Breast epithelium (tissue), 4 donors: ENCODE results near the gene TMEM131. TPM values are rescaled to one million over a fixed set of nuclear protein-coding genes. Genes with fewer than 3 reads are reported as not detected.

Source experiments
- DNase-seq, 2 donors: peaks; one replicate each; pipeline ENCODE4 v3.0.0-alpha.2; 2019; ENCODE audit warnings: low spot score in 2 of 2
- H3K27ac ChIP-seq, 2 donors: fragments of 200-600 bp; sonication (generic) in 1 of 2; one replicate each; pipeline ENCODE4 v1.5.1; 2016 to 2019; ENCODE audit warnings: mild to moderate bottlenecking in 1 of 2
- H3K27me3 ChIP-seq, 2 donors: fragments of 200-600 bp; sonication (generic) in 1 of 2; one replicate each; pipeline versions ENCODE4 v1.5.1 to v1.6.0; 2017 to 2019; ENCODE audit warnings: control low read depth in 1 of 2, mild to moderate bottlenecking in 1 of 2
- H3K36me3 ChIP-seq: fragments of 200-600 bp; one replicate; pipeline ENCODE4 v1.5.1; 2019
- H3K4me1 ChIP-seq, 2 donors: fragments of 200-600 bp; sonication (generic); one replicate each; pipeline ENCODE4 v1.5.1; 2016 to 2019; ENCODE audit warnings: control low read depth in 1 of 2
- H3K4me3 ChIP-seq, 3 donors: fragments of 200-600 bp; sonication (generic); 1 replicate in 2 of 3; 2 replicates in 1 of 3; pipeline ENCODE4 v1.5.1; 2016 to 2019; ENCODE audit warnings: mild to moderate bottlenecking in 3 of 3, moderate library complexity in 2 of 3
- H3K9me3 ChIP-seq, 2 donors: fragments of 200-600 bp; sonication (generic) in 1 of 2; one replicate each; pipeline ENCODE4 v1.5.1; 2016 to 2019; ENCODE audit warnings: control low read depth in 1 of 2
- POLR2A ChIP-seq: fragments of 450-650 bp; IDR thresholded peaks from one replicate; pipeline ENCODE4 v1.6.1; 2016; ENCODE audit warnings: antibody characterized with exemption, mild to moderate bottlenecking, moderate library complexity
- POLR2AphosphoS5 ChIP-seq, 3 donors: sonication (generic); formaldehyde crosslinking; IDR thresholded peaks; one replicate each; pipeline ENCODE4 v1.6.1; 2017; ENCODE audit warnings: antibody characterized with exemption in 3 of 3
- intact Hi-C: fragments of 100-400 bp; cut with DNase I; formaldehyde crosslinking; loops from one replicate; pipeline ENCODE4 v1.15.1; 2023; ENCODE audit warnings: low total_unique reads
- total RNA-seq, 3 donors: library from RNA; depleted of rRNA; stranded (reverse); fragments of >200 nt; gene quantifications; one replicate each; pipeline ENCODE4 v1.1.0, GENCODE V29; 2016
- TF ChIP-seq, protein P1 (sequence below), 3 donors: fragments of 450-650 bp; IDR thresholded peaks; one replicate each; pipeline ENCODE4 v1.5.1; 2016 to 2017; ENCODE audit warnings: antibody characterized with exemption in 3 of 3, mild to moderate bottlenecking in 3 of 3, moderate library complexity in 3 of 3

Gene TMEM131
- total RNA-seq, 3 donors from 2014 or later, result 30.6 to 47.4 (median 41.3) TPM

- H3K27me3 ChIP-seq, result peaks cover 0 to 4% of the 10 kb centered on the region in 2 donors
- peaks cover 9% of the 10 kb centered on the region in 2 donors for H3K9me3 ChIP-seq
- no peak for TF ChIP-seq POLR2A
- TF ChIP-seq POLR2AphosphoS5 (IDR thresholded peaks at IDR 0.05), result no peak
- TF ChIP-seq, protein P1, sequence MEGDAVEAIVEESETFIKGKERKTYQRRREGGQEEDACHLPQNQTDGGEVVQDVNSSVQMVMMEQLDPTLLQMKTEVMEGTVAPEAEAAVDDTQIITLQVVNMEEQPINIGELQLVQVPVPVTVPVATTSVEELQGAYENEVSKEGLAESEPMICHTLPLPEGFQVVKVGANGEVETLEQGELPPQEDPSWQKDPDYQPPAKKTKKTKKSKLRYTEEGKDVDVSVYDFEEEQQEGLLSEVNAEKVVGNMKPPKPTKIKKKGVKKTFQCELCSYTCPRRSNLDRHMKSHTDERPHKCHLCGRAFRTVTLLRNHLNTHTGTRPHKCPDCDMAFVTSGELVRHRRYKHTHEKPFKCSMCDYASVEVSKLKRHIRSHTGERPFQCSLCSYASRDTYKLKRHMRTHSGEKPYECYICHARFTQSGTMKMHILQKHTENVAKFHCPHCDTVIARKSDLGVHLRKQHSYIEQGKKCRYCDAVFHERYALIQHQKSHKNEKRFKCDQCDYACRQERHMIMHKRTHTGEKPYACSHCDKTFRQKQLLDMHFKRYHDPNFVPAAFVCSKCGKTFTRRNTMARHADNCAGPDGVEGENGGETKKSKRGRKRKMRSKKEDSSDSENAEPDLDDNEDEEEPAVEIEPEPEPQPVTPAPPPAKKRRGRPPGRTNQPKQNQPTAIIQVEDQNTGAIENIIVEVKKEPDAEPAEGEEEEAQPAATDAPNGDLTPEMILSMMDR (IDR thresholded peaks at IDR 0.05), result no peak
- no peaks in the 10 kb centered on the region for H3K4me1 ChIP-seq
- intact Hi-C loops, result no loop called here
- no peak for DNase-seq
- no peaks in the 10 kb centered on the region for H3K36me3 ChIP-seq
- no peak overlapping the region for H3K4me3 ChIP-seq
- H3K27ac ChIP-seq, result no peak overlapping the region
Measured at GRCh38 chr2:97727296-97727695, 268.5 kb downstream of the TMEM131 start.

DNA sequence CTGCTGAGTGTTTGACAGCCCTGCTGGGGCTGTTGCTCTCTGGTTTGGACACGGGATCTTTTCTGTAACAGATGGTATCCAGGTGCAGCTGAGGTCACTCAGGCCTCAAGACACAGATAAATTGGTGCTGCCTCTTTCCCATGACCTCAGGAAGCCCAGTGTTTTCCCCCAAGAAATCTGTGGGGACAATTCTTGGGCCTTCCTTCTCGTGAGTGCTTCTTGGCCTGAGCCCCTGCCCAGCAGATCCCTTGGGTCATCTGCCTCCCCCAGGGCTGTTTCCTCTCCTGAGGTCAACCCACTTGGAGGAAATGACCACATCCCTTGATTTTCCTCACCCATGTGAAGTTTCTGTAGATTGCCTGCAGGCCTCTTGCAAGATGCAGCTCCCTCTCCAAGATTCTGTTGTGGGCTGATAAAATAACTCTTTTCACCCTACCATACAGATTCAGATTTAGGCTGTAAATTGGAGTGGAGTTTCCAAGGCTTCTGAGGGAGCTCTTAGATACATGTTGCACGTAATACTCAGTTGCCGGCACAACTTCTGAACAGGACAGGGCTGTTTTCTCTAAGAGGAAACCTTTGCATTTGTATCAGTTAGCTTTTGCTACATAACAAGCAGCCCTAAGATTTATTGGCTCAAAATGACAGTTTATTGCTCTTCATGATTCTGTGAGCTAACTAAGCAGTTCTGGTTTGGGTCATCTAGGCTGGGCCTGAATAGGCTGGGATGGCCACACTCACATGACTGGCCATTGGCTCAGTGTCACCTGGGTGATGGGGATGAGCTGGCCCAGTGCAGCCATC is 269.3 kb downstream of the TMEM131 start:
- TF ChIP-seq, protein P1 (IDR thresholded peaks at IDR 0.05), result no peak
- TF ChIP-seq POLR2A (no peak), POLR2AphosphoS5 (IDR thresholded peaks at IDR 0.05) (no peak)
- intact Hi-C loops, result no loop called here
- Histone ChIP-seq H3K27ac (no peak overlapping the region), H3K27me3 (peaks cover 0 to 4% of the 10 kb centered on the region in 2 donors), H3K9me3 (peaks cover 9% of the 10 kb centered on the region in 2 donors), H3K36me3 (no peaks in the 10 kb centered on the region), H3K4me3 (no peak overlapping the region), H3K4me1 (no peaks in the 10 kb centered on the region)
- no peak for DNase-seq

DNA sequence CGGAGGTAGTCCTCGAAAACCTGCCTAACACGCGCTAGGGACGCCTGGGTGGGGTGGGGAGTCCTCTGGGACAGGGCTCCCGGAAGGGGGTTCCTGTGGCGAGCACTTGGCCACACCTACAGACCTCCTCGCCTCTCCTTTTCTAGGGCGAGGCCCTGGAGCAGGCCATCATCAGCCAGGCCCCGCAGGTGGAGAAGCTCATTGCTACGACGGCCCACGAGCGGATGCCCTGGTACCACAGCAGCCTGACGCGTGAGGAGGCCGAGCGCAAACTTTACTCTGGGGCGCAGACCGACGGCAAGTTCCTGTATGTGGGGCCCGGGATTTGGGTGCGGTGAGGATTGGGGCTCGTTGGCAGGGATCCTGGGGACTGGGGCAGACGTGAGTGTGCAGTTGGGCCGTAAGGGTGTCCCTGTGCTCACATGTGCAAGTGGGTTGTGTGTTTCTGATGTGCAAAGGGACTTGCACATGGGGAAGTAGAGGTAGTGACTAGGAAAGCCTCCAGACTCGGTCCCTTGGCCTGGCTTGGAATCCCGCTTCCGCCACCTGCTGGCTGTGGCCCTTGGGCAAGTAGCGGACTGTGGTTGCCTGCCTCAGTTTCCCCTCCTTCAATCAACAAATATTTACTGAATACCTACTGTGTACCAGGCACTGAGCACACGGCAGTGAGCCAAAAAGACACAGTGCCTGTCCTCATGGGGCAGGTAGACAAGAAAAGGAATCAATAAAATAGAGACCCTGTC is 270.6 kb downstream of the TMEM131 start:
- TF ChIP-seq, protein P1 (IDR thresholded peaks at IDR 0.05), result no peak
- TF ChIP-seq POLR2A, result no peak
- Histone ChIP-seq H3K27ac (no peak overlapping the region), H3K36me3 (no peaks in the 10 kb centered on the region), H3K4me3 (no peak overlapping the region), H3K9me3 (peaks cover 4 to 5% of the 10 kb centered on the region in 2 donors), H3K4me1 (no peaks in the 10 kb centered on the region), H3K27me3 (peaks cover 0 to 4% of the 10 kb centered on the region in 2 donors)
- intact Hi-C loops, result no loop called here
- no peak for DNase-seq

DNA sequence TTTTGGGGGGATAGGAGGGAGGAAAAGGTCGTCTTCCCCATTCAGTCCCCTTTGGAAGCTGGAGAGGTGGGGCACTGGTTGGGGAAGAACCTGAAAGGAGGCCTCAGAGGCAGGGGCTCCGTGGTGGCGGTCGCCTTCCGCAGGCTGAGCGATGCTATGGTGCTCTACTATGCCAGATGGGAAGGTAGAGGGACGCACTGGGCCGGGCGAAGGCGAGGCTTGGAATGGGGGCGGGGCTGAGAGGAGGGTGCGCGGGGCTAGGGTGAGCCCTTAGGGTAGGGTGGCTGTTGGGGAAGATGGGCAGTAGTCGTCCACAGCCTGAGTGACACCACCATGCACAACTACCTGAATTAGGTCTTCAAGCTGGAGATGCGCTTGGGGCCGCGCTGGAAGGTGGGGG is 271.2 kb downstream of the TMEM131 start:
- TF ChIP-seq, protein P1 (IDR thresholded peaks at IDR 0.05), result no peak
- TF ChIP-seq POLR2AphosphoS5 (IDR thresholded peaks at IDR 0.05) (no peak), POLR2A (no peak)
- Histone ChIP-seq H3K9me3 (peaks cover 0 to 2% of the 10 kb centered on the region in 2 donors), H3K36me3 (no peaks in the 10 kb centered on the region), H3K27me3 (peaks cover 0 to 4% of the 10 kb centered on the region in 2 donors), H3K4me3 (no peak overlapping the region), H3K4me1 (no peaks in the 10 kb centered on the region), H3K27ac (no peak overlapping the region)
- intact Hi-C loops, result no loop called here
- no peak for DNase-seq

GRCh38 chr2:97724073-97724410 is 271.7 kb downstream of the TMEM131 start:
- Histone ChIP-seq H3K9me3 (peaks cover 0 to 2% of the 10 kb centered on the region in 2 donors), H3K27me3 (peaks cover 0 to 4% of the 10 kb centered on the region in 2 donors), H3K4me3 (no peak overlapping the region), H3K36me3 (no peaks in the 10 kb centered on the region), H3K4me1 (no peaks in the 10 kb centered on the region), H3K27ac (no peak overlapping the region)
- DNase-seq, result no peak
- intact Hi-C loops, result no loop called here
- TF ChIP-seq, protein P1 (IDR thresholded peaks at IDR 0.05), result no peak
- TF ChIP-seq POLR2A, result no peak
- TF ChIP-seq POLR2AphosphoS5 (IDR thresholded peaks at IDR 0.05), result no peak
